Measurements from ENCODE around the gene ATF2. TPM values are rescaled to one million over a fixed set of nuclear protein-coding genes. Genes with fewer than 3 reads are reported as not detected.

Gene ATF2
- total RNA-seq, 1 donor from 2014 or later: 59.9 TPM

GRCh38 chr2:175025946-175026345, 142.1 kb downstream of the ATF2 start:
- Mint-ChIP-seq H3K9me3 (peaks cover 3% of the 10 kb centered on the region), H3K27me3 (no peaks in the 10 kb centered on the region), H3K4me3 (no peak overlapping the region), H3K36me3 (ENCODE audit: low read depth) (no peaks in the 10 kb centered on the region), H3K4me1 (no peaks in the 10 kb centered on the region), H3K27ac (no peak overlapping the region)
- ChIA-PET POLR2A (no interaction called here), CTCF (no interaction called here)
- intact Hi-C loops (cut with micrococcal nuclease): no loop called here
- TF ChIP-seq CTCF (IDR thresholded peaks at IDR 0.05): no peak
- DNase-seq (no peak), ATAC-seq (ENCODE audit: low read depth) (no peak)

- TF ChIP-seq CTCF (IDR thresholded peaks at IDR 0.05): no peak
- Mint-ChIP-seq H3K4me1 (no peaks in the 10 kb centered on the region), H3K9me3 (peaks cover 3% of the 10 kb centered on the region), H3K36me3 (ENCODE audit: low read depth) (no peaks in the 10 kb centered on the region), H3K4me3 (no peak overlapping the region), H3K27me3 (no peaks in the 10 kb centered on the region), H3K27ac (no peak overlapping the region)
- ATAC-seq (ENCODE audit: low read depth) (no peak), DNase-seq (no peak)
- CTCF ChIA-PET: no interaction called here
- intact Hi-C loops (cut with micrococcal nuclease): no loop called here
- POLR2A ChIA-PET: no interaction called here
Observed at GRCh38 chr2:175025233-175025632, 142.8 kb downstream of the ATF2 start.

GRCh38 chr2:175022923-175023322, 145.1 kb downstream of the ATF2 start:
- TF ChIP-seq CTCF (IDR thresholded peaks at IDR 0.05): no peak
- CTCF ChIA-PET: no interaction called here
- Mint-ChIP-seq H3K4me3 (no peak overlapping the region), H3K4me1 (no peaks in the 10 kb centered on the region), H3K27me3 (no peaks in the 10 kb centered on the region), H3K9me3 (peaks cover 3% of the 10 kb centered on the region), H3K27ac (no peak overlapping the region), H3K36me3 (ENCODE audit: low read depth) (no peaks in the 10 kb centered on the region)
- POLR2A ChIA-PET: no interaction called here
- ATAC-seq (ENCODE audit: low read depth) (no peak), DNase-seq (no peak)
- intact Hi-C loops (cut with micrococcal nuclease): no loop called here

Other genes with a start within 250 kb of the ATF2 start
- gene CHN1, start 162.8 kb downstream of the ATF2 start, total RNA-seq: 0.61 and 0.80 TPM in 2 replicates
- 147 and 163 TPM in 2 replicates for gene ATP5MC3, start 13.5 kb upstream of the ATF2 start, total RNA-seq